Measurements from ENCODE around the gene HK2. TPM values are rescaled to one million over a fixed set of nuclear protein-coding genes. Genes with fewer than 3 reads are reported as not detected.

The HK2 gene
- total RNA-seq, 2 donors from 2014 or later = 17.2 to 18.4 TPM

GRCh38 chr2:74915743-74916142, 81.8 kb downstream of the HK2 start:
- ATAC-seq (no peak), DNase-seq (no peak)
- intact Hi-C loops (cut with DNase I) = loop anchor here (5.0 to 10.0 kb wide), 2 partner anchors 157 to 689 kb away; no protein-coding TSS in a partner anchor

- intact Hi-C loops (cut with DNase I) = loop anchor here (5.0 to 10.0 kb wide), 2 partner anchors 156 to 688 kb away; no protein-coding TSS in a partner anchor
- DNase-seq (no peak), ATAC-seq (no peak)
Observed at GRCh38 chr2:74916394-74916793, 82.5 kb downstream of the HK2 start.

GRCh38 chr2:74917702-74918619, 84.0 kb downstream of the HK2 start:
- no peak for ATAC-seq
- intact Hi-C loops (cut with DNase I) = loop anchor here (2.0 to 10.0 kb wide), 3 partner anchors 154 to 687 kb away; no protein-coding TSS in a partner anchor
- DNase-seq = no peak

GRCh38 chr2:74919827-74920226, 85.9 kb downstream of the HK2 start:
- intact Hi-C loops (cut with DNase I) = loop anchor here (2.0 to 10.0 kb wide), 5 partner anchors 145 to 685 kb away; no protein-coding TSS in a partner anchor
- peak; percentile 60 for DNase-seq
- peak; percentile 55 to 67 for ATAC-seq

- intact Hi-C loops (cut with DNase I) = loop anchor here (10.0 kb wide), 2 partner anchors 144 to 484 kb away; no protein-coding TSS in a partner anchor
- DNase-seq = no peak
- no peak for ATAC-seq
Observed at GRCh38 chr2:74921236-74921736, 87.4 kb downstream of the HK2 start.

- no peak for DNase-seq
- ATAC-seq = peak in 1 of 2 donors; percentile 22
- intact Hi-C loops (cut with DNase I) = loop anchor here (10.0 kb wide), 2 partner anchors 142 to 482 kb away; no protein-coding TSS in a partner anchor
Observed at GRCh38 chr2:74922592-74923227, 88.8 kb downstream of the HK2 start.

GRCh38 chr2:74924463-74925265, 90.7 kb downstream of the HK2 start:
- DNase-seq = no peak
- ATAC-seq = no peak
- intact Hi-C loops (cut with DNase I) = loop anchor here (10.0 kb wide), 2 partner anchors 140 to 480 kb away; no protein-coding TSS in a partner anchor

GRCh38 chr2:74925361-74925786, 91.4 kb downstream of the HK2 start:
- ATAC-seq = no peak
- no peak for DNase-seq
- intact Hi-C loops (cut with DNase I) = loop anchor here (10.0 kb wide), 2 partner anchors 139 to 479 kb away; no protein-coding TSS in a partner anchor

GRCh38 chr2:74927621-74928020, 93.7 kb downstream of the HK2 start:
- intact Hi-C loops (cut with DNase I) = loop anchor here (10.0 kb wide), 2 partner anchors 137 to 477 kb away; no protein-coding TSS in a partner anchor
- DNase-seq (no peak), ATAC-seq (no peak)

- DNase-seq = no peak
- ATAC-seq = no peak
- intact Hi-C loops (cut with DNase I) = no loop called here
Observed at GRCh38 chr2:74930811-74931486, 97.0 kb downstream of the HK2 start.

GRCh38 chr2:74931940-74932339, 98.0 kb downstream of the HK2 start:
- no peak for ATAC-seq
- intact Hi-C loops (cut with DNase I) = no loop called here
- no peak for DNase-seq

GRCh38 chr2:74935975-74936391, 102.1 kb downstream of the HK2 start:
- intact Hi-C loops (cut with DNase I) = no loop called here
- no peak for DNase-seq
- no peak for ATAC-seq

GRCh38 chr2:74937221-74937880, 103.4 kb downstream of the HK2 start:
- intact Hi-C loops (cut with DNase I) = no loop called here
- no peak for DNase-seq
- ATAC-seq = no peak

GRCh38 chr2:74938264-74938663, 104.3 kb downstream of the HK2 start:
- DNase-seq (no peak), ATAC-seq (no peak)
- intact Hi-C loops (cut with DNase I) = no loop called here

GRCh38 chr2:74939919-74940812, 106.2 kb downstream of the HK2 start:
- ATAC-seq (no peak), DNase-seq (no peak)
- intact Hi-C loops (cut with DNase I) = no loop called here

- no peak for ATAC-seq
Observed at GRCh38 chr2:74941284-74941683, 107.4 kb downstream of the HK2 start.

GRCh38 chr2:74942263-74942662, 108.3 kb downstream of the HK2 start:
- intact Hi-C loops (cut with DNase I) = no loop called here
- no peak for ATAC-seq
- no peak for DNase-seq

More at GRCh38 chr2:74941284-74941683, 107.4 kb downstream of the HK2 start:
- intact Hi-C loops (cut with DNase I) = no loop called here
- DNase-seq = no peak

Data from left cardiac atrium (tissue), 4 donors.